Caco-2 (cell line): ENCODE measurements around the gene TTLL5. TPM values are rescaled to one million over a fixed set of nuclear protein-coding genes. Genes with fewer than 3 reads are reported as not detected.

Experiments
- BruUV-seq: library from RNA; stranded (reverse); fragments of 400-500 nt; replicated peaks from 2 replicates; lab custom pipeline; 2021; lab: Mats Ljungman, UMichigan
- CTCF ChIA-PET: fragments of 300-600 bp; sonication (Branson Sonifier 250); formaldehyde crosslinking; loops from one replicate; lab custom pipeline; 2022; ENCODE audit warnings: antibody characterized with exemption; lab: Charles Lee
- POLR2A ChIA-PET: fragments of 300-600 bp; sonication (Branson Sonifier 250); formaldehyde crosslinking; loops from one replicate; lab custom pipeline; 2022; ENCODE audit warnings: antibody characterized with exemption; lab: Charles Lee
- DNase-seq, 2 experiments: peaks; one replicate each; pipeline versions ENCODE4 v3.0.0 to v3.0.0-alpha.2; 2020 to 2022
- H3K27me3 ChIP-seq: replicated peaks from 2 replicates; pipeline ENCODE4 v1.6.0; 2011; ENCODE audit warnings: low read length; ENCODE audit not compliant: control insufficient read depth, insufficient read depth
- H3K36me3 ChIP-seq: 2 replicates; pipeline ENCODE4 v1.5.1; 2011; ENCODE audit warnings: low read length; ENCODE audit not compliant: control insufficient read depth, insufficient read depth
- H3K4me1 ChIP-seq: fragments of 250-450 bp; sonication (Bioruptor Pico); 2 replicates; pipeline ENCODE4 v1.5.1; 2020; ENCODE audit warnings: mild to moderate bottlenecking
- H3K4me3 ChIP-seq: 2 replicates; pipeline ENCODE4 v1.5.1; 2011; ENCODE audit warnings: low read depth, mild to moderate bottlenecking, control low read depth, low read length
- H3K9me3 ChIP-seq: fragments of 250-450 bp; sonication (Bioruptor Pico); 2 replicates; pipeline ENCODE4 v1.5.1; 2020; ENCODE audit warnings: mild to moderate bottlenecking, moderate library complexity
- H3K27ac Mint-ChIP-seq: one replicate; pipeline ENCODE4 v1.8.0; 2022; ENCODE audit warnings: mixed read lengths; ENCODE audit not compliant: unreplicated experiment
- H3K27me3 Mint-ChIP-seq: one replicate; pipeline ENCODE4 v1.8.0; 2022; ENCODE audit warnings: mixed read lengths; ENCODE audit not compliant: insufficient read depth, unreplicated experiment
- H3K36me3 Mint-ChIP-seq: one replicate; pipeline ENCODE4 v1.8.0; 2022; ENCODE audit warnings: mild to moderate bottlenecking, mixed read lengths; ENCODE audit not compliant: insufficient read depth, unreplicated experiment
- H3K4me1 Mint-ChIP-seq: one replicate; pipeline ENCODE4 v1.8.0; 2022; ENCODE audit warnings: low read depth, mixed read lengths; ENCODE audit not compliant: unreplicated experiment
- H3K4me3 Mint-ChIP-seq: one replicate; pipeline ENCODE4 v1.8.0; 2022; ENCODE audit warnings: mild to moderate bottlenecking, moderate library complexity, mixed read lengths; ENCODE audit not compliant: unreplicated experiment
- H3K9me3 Mint-ChIP-seq: one replicate; pipeline ENCODE4 v1.8.0; 2022; ENCODE audit warnings: mixed read lengths; ENCODE audit not compliant: unreplicated experiment
- intact Hi-C: fragments of 100-400 bp; cut with micrococcal nuclease; formaldehyde crosslinking; loops from one replicate; pipeline ENCODE4 v1.10.0; 2022; ENCODE audit not compliant: unreplicated experiment
- total RNA-seq: library from RNA; stranded (reverse); gene quantifications from 2 replicates; pipeline ENCODE4 v1.2.3, GENCODE V29; 2022
- TF ChIP-seq, protein P1 (sequence below), 2 experiments: fragments of 200-600 bp in 1 of 2; IDR thresholded peaks; 1 replicate in 1 of 2; 2 replicates in 1 of 2; pipeline versions ENCODE4 v1.5.1 to v1.8.0; 2011 to 2022; ENCODE audit warnings: antibody characterized with exemption in 1 of 2, control low read depth in 1 of 2, inconsistent platforms in 1 of 2, low read depth in 1 of 2, low read length in 1 of 2, mild to moderate bottlenecking in 1 of 2, moderate library complexity in 1 of 2; ENCODE audit not compliant: insufficient read depth in 1 of 2, severe bottlenecking in 1 of 2, unreplicated experiment in 1 of 2

The TTLL5 gene
- total RNA-seq, 1 experiment from 2014 or later: 38.2 TPM

DNA sequence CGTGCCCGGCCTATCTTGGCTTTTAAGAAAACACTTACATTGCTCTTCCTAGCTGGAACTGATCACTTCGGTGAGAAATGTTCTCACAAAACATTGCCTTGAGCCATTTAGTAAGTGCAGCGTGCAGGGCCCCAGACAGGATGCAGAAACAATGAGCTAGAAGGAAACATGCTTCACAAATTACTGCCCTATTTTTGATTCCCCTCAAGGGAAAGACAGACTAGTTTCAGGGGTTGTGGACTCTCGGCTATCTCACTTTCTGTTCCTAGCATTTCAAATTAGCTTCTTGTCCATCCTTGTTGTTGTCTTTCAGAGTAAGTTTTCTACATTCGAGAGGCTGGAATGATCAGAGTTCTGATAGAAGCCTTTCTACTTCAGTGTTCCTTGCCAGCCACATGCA, 299.2 kb downstream of the TTLL5 start:
- Histone ChIP-seq H3K4me1 (no peaks in the 10 kb centered on the region), H3K9me3 (no peaks in the 10 kb centered on the region), H3K36me3 (no peaks in the 10 kb centered on the region), H3K27me3 (no peaks in the 10 kb centered on the region), H3K4me3 (no peak overlapping the region)
- ChIA-PET CTCF (interaction anchor here (0.6 kb wide), 1 partner anchor 47 kb away, joined by 3 read pairs; no protein-coding TSS in a partner anchor), POLR2A (no interaction called here)
- no peak overlapping the region for H3K27ac Mint-ChIP-seq
- H3K36me3 Mint-ChIP-seq: peaks cover 4% of the 10 kb centered on the region
- intact Hi-C loops: no loop called here
- no peaks in the 10 kb centered on the region for H3K27me3 Mint-ChIP-seq
- no peak for DNase-seq
- no peak overlapping the region for H3K4me3 Mint-ChIP-seq
- BruUV-seq: no TSS peak
- TF ChIP-seq, protein P1, sequence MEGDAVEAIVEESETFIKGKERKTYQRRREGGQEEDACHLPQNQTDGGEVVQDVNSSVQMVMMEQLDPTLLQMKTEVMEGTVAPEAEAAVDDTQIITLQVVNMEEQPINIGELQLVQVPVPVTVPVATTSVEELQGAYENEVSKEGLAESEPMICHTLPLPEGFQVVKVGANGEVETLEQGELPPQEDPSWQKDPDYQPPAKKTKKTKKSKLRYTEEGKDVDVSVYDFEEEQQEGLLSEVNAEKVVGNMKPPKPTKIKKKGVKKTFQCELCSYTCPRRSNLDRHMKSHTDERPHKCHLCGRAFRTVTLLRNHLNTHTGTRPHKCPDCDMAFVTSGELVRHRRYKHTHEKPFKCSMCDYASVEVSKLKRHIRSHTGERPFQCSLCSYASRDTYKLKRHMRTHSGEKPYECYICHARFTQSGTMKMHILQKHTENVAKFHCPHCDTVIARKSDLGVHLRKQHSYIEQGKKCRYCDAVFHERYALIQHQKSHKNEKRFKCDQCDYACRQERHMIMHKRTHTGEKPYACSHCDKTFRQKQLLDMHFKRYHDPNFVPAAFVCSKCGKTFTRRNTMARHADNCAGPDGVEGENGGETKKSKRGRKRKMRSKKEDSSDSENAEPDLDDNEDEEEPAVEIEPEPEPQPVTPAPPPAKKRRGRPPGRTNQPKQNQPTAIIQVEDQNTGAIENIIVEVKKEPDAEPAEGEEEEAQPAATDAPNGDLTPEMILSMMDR (IDR thresholded peaks at IDR 0.05; ENCODE audit: insufficient read depth in 1 of 2, low read depth in 1 of 2, low read length in 1 of 2, severe bottlenecking in 1 of 2, unreplicated experiment in 1 of 2): no peak
- H3K9me3 Mint-ChIP-seq: no peaks in the 10 kb centered on the region
- H3K4me1 Mint-ChIP-seq: no peaks in the 10 kb centered on the region

DNA sequence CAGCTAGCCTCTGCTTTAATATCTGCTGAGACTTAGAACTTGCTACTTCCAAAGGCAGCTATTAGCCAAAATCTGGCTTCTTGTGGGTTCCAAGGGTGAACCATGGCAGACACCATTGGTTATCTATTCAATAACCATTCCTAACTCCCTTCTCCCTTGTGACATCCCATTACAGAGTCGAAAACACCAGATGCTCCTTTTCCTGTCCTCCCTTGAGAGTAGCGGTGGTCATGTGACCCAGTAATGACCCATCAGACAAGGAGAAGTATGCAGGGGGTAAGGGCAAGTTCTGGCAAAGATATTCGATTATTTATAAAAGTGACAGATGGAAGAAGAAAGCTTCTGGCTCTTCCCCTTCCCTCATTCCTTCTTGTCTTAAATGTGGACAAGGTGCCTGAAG, 300.6 kb downstream of the TTLL5 start:
- POLR2A ChIA-PET: no interaction called here
- Histone ChIP-seq H3K4me1 (no peaks in the 10 kb centered on the region), H3K36me3 (no peaks in the 10 kb centered on the region), H3K9me3 (no peaks in the 10 kb centered on the region), H3K27me3 (no peaks in the 10 kb centered on the region), H3K4me3 (no peak overlapping the region)
- DNase-seq: no peak
- Mint-ChIP-seq H3K4me1 (no peaks in the 10 kb centered on the region), H3K4me3 (no peak overlapping the region), H3K36me3 (peaks cover 4% of the 10 kb centered on the region), H3K27me3 (no peaks in the 10 kb centered on the region), H3K27ac (no peak overlapping the region), H3K9me3 (no peaks in the 10 kb centered on the region)
- CTCF ChIA-PET: no interaction called here
- intact Hi-C loops: no loop called here
- TF ChIP-seq, protein P1 (IDR thresholded peaks at IDR 0.05; ENCODE audit: insufficient read depth in 1 of 2, low read depth in 1 of 2, low read length in 1 of 2, severe bottlenecking in 1 of 2, unreplicated experiment in 1 of 2): no peak
- BruUV-seq: no TSS peak

DNA sequence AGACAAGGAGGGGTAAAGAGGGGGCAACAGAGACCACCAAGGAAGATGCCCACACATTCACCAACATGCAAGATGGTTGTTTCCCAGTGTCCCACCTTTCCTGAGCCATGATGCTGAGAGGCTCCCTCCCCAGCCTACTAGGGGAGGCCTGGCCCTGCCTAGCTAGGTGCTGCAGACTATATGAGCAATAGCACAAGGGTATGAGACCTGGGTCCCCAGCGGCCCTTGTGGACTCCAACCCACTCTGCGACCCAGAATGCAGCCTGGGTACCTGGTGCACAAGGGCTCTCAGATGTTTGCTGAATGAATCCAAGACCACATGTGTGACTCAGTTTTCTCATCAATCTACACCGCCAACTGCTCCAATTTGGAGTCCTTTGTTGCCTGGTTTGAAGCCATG, 306.8 kb downstream of the TTLL5 start:
- POLR2A ChIA-PET: no interaction called here
- Mint-ChIP-seq H3K9me3 (no peaks in the 10 kb centered on the region), H3K27me3 (no peaks in the 10 kb centered on the region), H3K27ac (no peak overlapping the region), H3K4me1 (peaks cover 7% of the 10 kb centered on the region), H3K4me3 (no peak overlapping the region), H3K36me3 (peaks cover 4% of the 10 kb centered on the region)
- BruUV-seq: no TSS peak
- CTCF ChIA-PET: no interaction called here
- H3K9me3 ChIP-seq: no peaks in the 10 kb centered on the region
- TF ChIP-seq, protein P1 (IDR thresholded peaks at IDR 0.05; ENCODE audit: insufficient read depth in 1 of 2, low read depth in 1 of 2, low read length in 1 of 2, severe bottlenecking in 1 of 2, unreplicated experiment in 1 of 2): no peak
- no peaks in the 10 kb centered on the region for H3K36me3 ChIP-seq
- H3K27me3 ChIP-seq: no peaks in the 10 kb centered on the region
- no peak overlapping the region for H3K4me3 ChIP-seq
- no peak for DNase-seq
- intact Hi-C loops: no loop called here
- peaks cover 3% of the 10 kb centered on the region for H3K4me1 ChIP-seq
